Left lung (tissue), 10 donors: ENCODE results near the gene XRCC4. TPM values are rescaled to one million over a fixed set of nuclear protein-coding genes. Genes with fewer than 3 reads are reported as not detected.

Experiments used
- ATAC-seq: fragments of 200-7000 bp; cut with Tn5 transposase; one replicate; pipeline ENCODE4 v1.9.1; 2020; ENCODE audit warnings: moderate library complexity
- DNase-seq, 4 donors: peaks; one replicate each; pipeline ENCODE4 v3.0.0-alpha.2; 2013 to 2020
- H3K27ac ChIP-seq, 2 donors: fragments of 200-600 bp; sonication (generic) in 1 of 2; one replicate each; pipeline versions ENCODE4 v1.5.0 to v1.8.0; 2020 to 2021
- H3K27me3 ChIP-seq, 2 donors: fragments of 200-600 bp; sonication (generic) in 1 of 2; one replicate each; pipeline versions ENCODE4 v1.5.0 to v1.8.0; 2020 to 2021
- H3K36me3 ChIP-seq, 2 donors: fragments of 200-600 bp; sonication (generic) in 1 of 2; one replicate each; pipeline versions ENCODE4 v1.5.0 to v1.8.0; 2020 to 2021
- H3K4me1 ChIP-seq, 2 donors: fragments of 200-600 bp; one replicate each; pipeline ENCODE4 v1.8.0; 2021
- H3K4me3 ChIP-seq, 2 donors: fragments of 200-600 bp; sonication (generic) in 1 of 2; one replicate each; pipeline versions ENCODE4 v1.5.0 to v1.8.0; 2020 to 2021; ENCODE audit warnings: mild to moderate bottlenecking in 1 of 2
- H3K9me3 ChIP-seq, 2 donors: fragments of 200-600 bp; sonication (generic) in 1 of 2; one replicate each; pipeline versions ENCODE4 v1.5.0 to v1.8.0; 2020 to 2021
- CTCF ChIP-seq, 2 donors: fragments of 200-600 bp; sonication (generic) in 1 of 2; IDR thresholded peaks; one replicate each; pipeline versions ENCODE4 v1.5.0 to v1.8.0; 2021; ENCODE audit warnings: antibody characterized with exemption in 2 of 2
- intact Hi-C, 2 donors: fragments of 100-400 bp; cut with DNase I; formaldehyde crosslinking; loops; one replicate each; pipeline versions ENCODE4 v1.11.2 to v1.14.2; 2022
- polyA plus RNA-seq, 6 donors: library from polyadenylated mRNA; unstranded; fragments of 120-200 nt; gene quantifications; one replicate each; pipeline ENCODE4 v1.2.1, GENCODE V29; 2013; ENCODE audit not compliant: insufficient read length in 6 of 6
- total RNA-seq, 2 donors: library from RNA; stranded (reverse); fragmentation: NEBNext Ultra II Directional; extraction: Animal tissue kit (Norgen Biotek cat#: 25700); gene quantifications; one replicate each; pipeline ENCODE4 v1.2.1, GENCODE V29; 2021
- donor health status: DM: no; HTN: yes; CAD: no.
- donor health status: DM: no; HTN: no; CAD: no.

Gene XRCC4
- total and polyA plus RNA-seq, 8 donors, result 6.2 to 9.7 (median 8.8) TPM

GRCh38 chr5:83169571-83170337, 92.4 kb downstream of the XRCC4 start:
- no peak for DNase-seq
- Histone ChIP-seq H3K36me3 (no peaks in the 10 kb centered on the region), H3K4me1 (no peaks in the 10 kb centered on the region), H3K27me3 (no peaks in the 10 kb centered on the region), H3K27ac (no peak overlapping the region), H3K4me3 (no peak overlapping the region), H3K9me3 (no peaks in the 10 kb centered on the region)
- no peak for ATAC-seq
- no peak for TF ChIP-seq CTCF (IDR thresholded peaks at IDR 0.05)
- intact Hi-C loops, result no loop called here

- Histone ChIP-seq H3K27ac (no peak overlapping the region), H3K36me3 (no peaks in the 10 kb centered on the region), H3K4me3 (no peak overlapping the region), H3K4me1 (peaks cover 0 to 6% of the 10 kb centered on the region in 2 donors), H3K27me3 (no peaks in the 10 kb centered on the region), H3K9me3 (no peaks in the 10 kb centered on the region)
- TF ChIP-seq CTCF (IDR thresholded peaks at IDR 0.05), result no peak
- DNase-seq (no peak), ATAC-seq (no peak)
- intact Hi-C loops, result no loop called here
These were observed 94.7 kb downstream of the XRCC4 start for GRCh38 chr5:83172011-83172410.

- Histone ChIP-seq H3K4me3 (no peak overlapping the region), H3K27me3 (no peaks in the 10 kb centered on the region), H3K9me3 (no peaks in the 10 kb centered on the region), H3K36me3 (no peaks in the 10 kb centered on the region), H3K27ac (no peak overlapping the region), H3K4me1 (peaks cover 0 to 6% of the 10 kb centered on the region in 2 donors)
- no peak for DNase-seq
- no peak for TF ChIP-seq CTCF (IDR thresholded peaks at IDR 0.05)
- peak; percentile 35 for ATAC-seq
- intact Hi-C loops, result no loop called here
These were observed 95.3 kb downstream of the XRCC4 start for GRCh38 chr5:83172655-83173054.

GRCh38 chr5:83173826-83174225, 96.5 kb downstream of the XRCC4 start:
- no peak for ATAC-seq
- intact Hi-C loops, result no loop called here
- TF ChIP-seq CTCF (IDR thresholded peaks at IDR 0.05), result no peak

GRCh38 chr5:83177803-83178202, 100.5 kb downstream of the XRCC4 start:
- no peak for TF ChIP-seq CTCF (IDR thresholded peaks at IDR 0.05)
- ATAC-seq, result no peak
- no peak for DNase-seq

More at GRCh38 chr5:83173826-83174225, 96.5 kb downstream of the XRCC4 start:
- no peaks in the 10 kb centered on the region for H3K27me3 ChIP-seq
- H3K27ac ChIP-seq, result no peak overlapping the region
- no peak overlapping the region for H3K4me3 ChIP-seq
- no peaks in the 10 kb centered on the region for H3K9me3 ChIP-seq
- H3K36me3 ChIP-seq, result no peaks in the 10 kb centered on the region
- no peak for DNase-seq
- peaks cover 0 to 6% of the 10 kb centered on the region in 2 donors for H3K4me1 ChIP-seq

More at GRCh38 chr5:83177803-83178202, 100.5 kb downstream of the XRCC4 start:
- peaks cover 0 to 6% of the 10 kb centered on the region in 2 donors for H3K4me1 ChIP-seq
- no peaks in the 10 kb centered on the region for H3K27me3 ChIP-seq
- no peak overlapping the region for H3K4me3 ChIP-seq
- H3K27ac ChIP-seq, result no peak overlapping the region
- no peaks in the 10 kb centered on the region for H3K9me3 ChIP-seq
- no peaks in the 10 kb centered on the region for H3K36me3 ChIP-seq
- intact Hi-C loops, result no loop called here
